Activated T-cell treated with anti-CD3 and anti-CD28 coated beads, Interleukin-2, amount 50 U/mL, for 72 hours (primary cell): Measurements from ENCODE around the gene TSKU. TPM values are rescaled to one million over a fixed set of nuclear protein-coding genes. Genes with fewer than 3 reads are reported as not detected.

Experiments used
- ATAC-seq, 2 donors: fragments of 150-1000 bp; cut with Tn5 transposase; replicated peaks in 1 of 2; 2 replicates each; pipeline ENCODE4 v1.10.0; 2021; ENCODE audit warnings: moderate library complexity in 2 of 2, mild to moderate bottlenecking in 1 of 2
- DNase-seq, 2 donors: peaks; one replicate each; pipeline ENCODE4 v3.0.0; 2021 to 2022; ENCODE audit warnings: mixed read lengths in 1 of 2
- H3K27ac Mint-ChIP-seq: one replicate; pipeline ENCODE4 v1.8.0; 2022; ENCODE audit warnings: mild to moderate bottlenecking, moderate library complexity, mixed read lengths
- H3K27me3 Mint-ChIP-seq: one replicate; pipeline ENCODE4 v1.8.0; 2022; ENCODE audit warnings: low read depth, mixed read lengths
- H3K36me3 Mint-ChIP-seq, 2 donors: one replicate each; pipeline ENCODE4 v1.8.0; 2022; ENCODE audit warnings: mixed read lengths in 2 of 2, mild to moderate bottlenecking in 1 of 2; ENCODE audit not compliant: insufficient read depth in 2 of 2
- H3K4me1 Mint-ChIP-seq: one replicate; pipeline ENCODE4 v1.8.0; 2022; ENCODE audit warnings: low read depth, mixed read lengths
- H3K4me3 Mint-ChIP-seq, 2 donors: one replicate each; pipeline ENCODE4 v1.8.0; 2022; ENCODE audit warnings: mild to moderate bottlenecking in 2 of 2, mixed read lengths in 2 of 2, moderate library complexity in 2 of 2
- H3K9me3 Mint-ChIP-seq, 2 donors: one replicate each; pipeline ENCODE4 v1.8.0; 2022; ENCODE audit warnings: mixed read lengths in 2 of 2
- total RNA-seq, 2 donors: library from RNA; stranded (reverse); gene quantifications; one replicate each; pipeline ENCODE4 v1.2.3, GENCODE V29; 2022

Gene TSKU
- total RNA-seq, 2 donors from 2014 or later = 1.4 to 3.6 TPM

DNA sequence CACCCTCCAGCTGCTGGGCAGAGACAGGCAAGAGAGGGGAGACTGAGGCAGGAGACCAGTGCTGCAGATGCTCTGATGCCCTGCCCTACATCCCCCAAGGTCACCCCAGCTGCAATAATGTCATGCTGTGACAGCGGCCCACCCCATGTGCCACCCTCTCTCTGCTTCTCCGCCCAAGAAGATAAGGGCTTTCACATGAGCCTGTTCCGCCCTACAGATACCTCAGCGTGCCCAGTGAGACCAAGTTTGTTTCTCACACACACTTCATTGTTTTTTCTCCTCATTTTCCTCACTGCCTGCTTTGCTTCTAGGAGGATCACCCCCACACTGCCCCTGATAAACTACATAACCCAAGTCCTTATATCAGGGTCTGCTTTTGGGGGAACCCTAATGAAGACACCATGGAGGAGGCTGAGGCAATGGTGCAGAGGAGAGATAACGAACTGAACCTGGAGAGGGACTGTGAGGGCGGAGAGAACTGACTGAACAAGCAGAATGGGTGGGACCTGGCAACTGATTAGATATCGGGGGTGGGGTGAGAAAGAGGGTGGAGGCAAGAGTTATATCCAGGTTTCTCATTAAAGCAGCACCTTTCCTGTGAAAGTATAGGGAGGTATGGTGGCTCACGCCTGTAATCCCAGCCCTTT, 37.5 kb upstream of the TSKU start:
- ATAC-seq = no peak
- no peak overlapping the region for H3K27ac Mint-ChIP-seq
- H3K4me3 Mint-ChIP-seq = no peak overlapping the region
- H3K36me3 Mint-ChIP-seq = no peaks in the 10 kb centered on the region
- H3K4me1 Mint-ChIP-seq = no peaks in the 10 kb centered on the region
- H3K9me3 Mint-ChIP-seq = no peaks in the 10 kb centered on the region
- no peak for DNase-seq
- peaks cover 4% of the 10 kb centered on the region for H3K27me3 Mint-ChIP-seq

DNA sequence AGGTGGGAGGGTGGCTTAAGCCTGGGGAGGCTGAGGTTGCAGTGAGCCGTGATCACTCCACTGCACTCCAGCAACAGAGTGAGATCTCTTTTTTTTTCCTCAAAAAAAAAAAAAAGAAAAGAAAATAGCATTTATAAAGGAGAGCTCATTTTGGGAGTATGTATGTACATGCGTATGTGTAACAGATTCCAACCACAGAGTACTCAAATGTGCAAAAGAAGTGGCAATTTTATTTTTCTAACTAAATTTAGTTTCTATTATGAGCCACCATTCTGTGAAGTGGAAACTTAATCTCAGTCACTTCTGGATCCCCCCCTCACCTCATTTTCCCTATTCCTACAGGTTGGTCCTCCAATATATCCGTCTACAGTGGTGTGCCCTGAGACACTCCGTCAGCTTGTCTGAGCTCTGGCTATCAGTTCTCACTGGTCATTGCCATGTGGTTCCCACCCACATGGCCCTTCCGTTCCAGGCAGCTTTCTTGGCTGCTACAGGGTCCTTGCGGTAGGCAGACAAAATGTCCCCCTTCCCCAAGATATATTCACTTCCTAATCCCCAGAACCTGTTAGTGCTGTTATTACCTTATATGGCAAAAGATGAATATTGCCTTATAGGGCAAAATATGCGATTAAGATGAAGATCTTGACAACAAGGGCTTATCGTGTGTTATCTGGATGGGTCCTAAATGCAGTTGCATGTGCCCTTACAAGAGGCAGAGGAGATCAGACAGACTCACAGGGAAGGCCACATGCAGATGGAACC, 35.8 kb upstream of the TSKU start:
- Mint-ChIP-seq H3K4me1 (no peaks in the 10 kb centered on the region), H3K36me3 (no peaks in the 10 kb centered on the region), H3K9me3 (no peaks in the 10 kb centered on the region), H3K27me3 (peaks cover 4% of the 10 kb centered on the region), H3K27ac (no peak overlapping the region), H3K4me3 (no peak overlapping the region)
- DNase-seq = no peak
- no peak for ATAC-seq

DNA sequence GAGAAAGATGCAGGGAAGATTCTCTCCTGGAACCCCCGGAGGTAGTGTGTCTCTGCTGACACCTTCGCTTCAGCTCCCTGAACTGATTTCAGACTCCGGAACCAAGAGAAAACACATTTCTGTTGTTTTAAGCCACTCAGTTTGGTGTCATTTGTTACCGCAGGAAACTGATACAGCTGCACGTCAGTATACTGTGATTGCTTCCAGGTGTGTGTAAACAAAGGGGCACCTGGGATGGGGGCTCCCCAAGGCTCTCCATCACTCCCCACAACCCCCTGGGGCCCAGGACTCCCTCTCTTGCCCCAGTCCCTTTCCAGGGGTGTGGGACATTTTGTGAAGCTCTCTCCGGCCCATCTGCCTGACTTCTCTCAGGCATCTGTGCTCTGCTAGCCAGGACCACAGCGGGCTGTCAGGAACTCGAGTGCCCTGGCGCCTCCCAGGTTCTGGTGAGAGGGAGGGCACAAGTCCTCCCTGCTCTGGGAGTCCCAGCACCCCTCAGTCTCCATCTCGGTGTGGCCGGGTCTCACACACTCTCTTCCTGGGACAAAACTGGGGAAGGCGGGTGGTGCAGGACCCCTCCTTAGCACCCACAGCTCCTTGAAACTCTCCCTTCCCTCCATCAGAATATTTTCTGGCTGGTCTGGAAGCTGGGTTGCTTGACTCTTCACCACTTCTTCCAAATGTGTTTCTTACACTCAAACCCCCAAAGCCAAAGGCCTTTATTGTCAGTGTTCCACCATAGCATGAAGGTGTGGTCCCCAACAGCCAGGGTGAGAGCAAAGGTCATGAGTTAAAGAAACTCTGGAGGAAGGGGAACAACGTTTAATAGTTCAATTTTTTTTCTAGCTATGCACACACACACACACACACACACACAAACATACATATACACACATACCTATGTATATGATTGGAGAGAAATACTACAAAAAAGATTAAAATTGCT, 35.0 kb upstream of the TSKU start:
- DNase-seq (no peak), ATAC-seq (no peak)
- H3K36me3 Mint-ChIP-seq = no peaks in the 10 kb centered on the region
- H3K9me3 Mint-ChIP-seq = no peaks in the 10 kb centered on the region
- H3K4me1 Mint-ChIP-seq = no peaks in the 10 kb centered on the region
- no peak overlapping the region for H3K4me3 Mint-ChIP-seq
- H3K27ac Mint-ChIP-seq = no peak overlapping the region
- H3K27me3 Mint-ChIP-seq = peaks cover 4% of the 10 kb centered on the region

DNA sequence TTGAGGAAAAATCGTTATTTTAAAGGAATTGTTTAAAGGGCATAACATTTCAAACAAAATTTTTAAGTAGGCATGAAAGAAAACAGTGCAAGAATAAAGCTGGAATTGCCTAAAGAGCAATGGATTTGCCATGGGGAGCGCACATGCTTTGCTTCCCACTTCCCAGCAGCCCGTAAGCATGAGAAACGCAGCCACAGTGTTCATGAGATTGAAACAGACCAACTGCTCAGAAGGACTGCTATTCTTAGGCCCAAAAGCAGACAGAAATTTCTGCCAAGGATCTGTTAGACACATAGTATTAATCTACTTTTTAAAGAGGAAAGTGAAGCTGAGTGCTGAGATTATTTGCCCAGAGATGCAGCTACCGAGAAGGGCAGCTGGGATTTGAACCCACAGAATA, 34.2 kb upstream of the TSKU start:
- no peaks in the 10 kb centered on the region for H3K36me3 Mint-ChIP-seq
- no peak for ATAC-seq
- no peaks in the 10 kb centered on the region for H3K9me3 Mint-ChIP-seq
- H3K4me1 Mint-ChIP-seq = no peaks in the 10 kb centered on the region
- peaks cover 4% of the 10 kb centered on the region for H3K27me3 Mint-ChIP-seq
- H3K4me3 Mint-ChIP-seq = no peak overlapping the region
- DNase-seq = no peak
- H3K27ac Mint-ChIP-seq = no peak overlapping the region

DNA sequence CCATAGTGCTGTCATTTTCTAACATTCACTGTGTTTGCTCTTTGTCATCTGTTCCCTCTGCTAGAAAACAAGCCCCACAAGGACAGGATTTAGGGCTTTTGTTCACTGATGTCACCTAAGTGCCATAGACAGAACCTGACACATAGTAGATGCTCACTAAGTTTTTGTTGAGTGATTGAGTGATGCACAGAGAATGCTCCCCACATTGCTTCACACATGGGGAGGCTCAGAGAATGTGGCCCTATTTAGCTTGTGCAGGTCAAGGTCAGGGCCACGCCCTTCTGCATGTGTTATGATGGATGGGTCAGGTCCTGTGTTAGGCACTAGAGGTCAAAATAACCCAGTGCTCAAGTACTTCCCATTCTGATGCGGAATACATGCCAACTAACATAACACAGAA, 33.1 kb upstream of the TSKU start:
- Mint-ChIP-seq H3K4me3 (no peak overlapping the region), H3K27ac (no peak overlapping the region), H3K36me3 (no peaks in the 10 kb centered on the region), H3K4me1 (no peaks in the 10 kb centered on the region), H3K9me3 (no peaks in the 10 kb centered on the region), H3K27me3 (peaks cover 4% of the 10 kb centered on the region)
- ATAC-seq = no peak
- DNase-seq = no peak

DNA sequence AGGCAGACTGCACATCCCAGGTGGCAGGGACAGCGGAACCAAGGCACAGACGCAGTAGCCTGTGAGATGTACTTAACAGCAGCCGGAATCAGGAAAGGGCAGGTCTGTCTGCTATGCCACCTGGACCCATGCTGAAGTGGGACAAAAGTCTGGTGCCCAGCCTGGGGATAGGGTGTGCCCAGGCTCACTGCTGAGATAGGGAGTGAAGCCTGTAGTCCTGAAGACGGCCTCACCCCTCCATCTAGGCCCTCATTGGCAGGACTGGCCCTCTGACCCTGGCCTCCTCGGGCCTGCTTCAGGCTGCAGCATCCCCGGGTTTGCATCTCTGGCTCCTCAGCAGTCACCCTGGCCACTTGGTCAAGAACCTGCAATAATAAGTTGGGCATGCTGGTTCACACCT, 32.4 kb upstream of the TSKU start:
- no peaks in the 10 kb centered on the region for H3K4me1 Mint-ChIP-seq
- no peaks in the 10 kb centered on the region for H3K36me3 Mint-ChIP-seq
- no peak for ATAC-seq
- H3K27me3 Mint-ChIP-seq = peaks cover 4% of the 10 kb centered on the region
- DNase-seq = no peak
- H3K4me3 Mint-ChIP-seq = no peak overlapping the region
- H3K27ac Mint-ChIP-seq = no peak overlapping the region
- no peaks in the 10 kb centered on the region for H3K9me3 Mint-ChIP-seq

DNA sequence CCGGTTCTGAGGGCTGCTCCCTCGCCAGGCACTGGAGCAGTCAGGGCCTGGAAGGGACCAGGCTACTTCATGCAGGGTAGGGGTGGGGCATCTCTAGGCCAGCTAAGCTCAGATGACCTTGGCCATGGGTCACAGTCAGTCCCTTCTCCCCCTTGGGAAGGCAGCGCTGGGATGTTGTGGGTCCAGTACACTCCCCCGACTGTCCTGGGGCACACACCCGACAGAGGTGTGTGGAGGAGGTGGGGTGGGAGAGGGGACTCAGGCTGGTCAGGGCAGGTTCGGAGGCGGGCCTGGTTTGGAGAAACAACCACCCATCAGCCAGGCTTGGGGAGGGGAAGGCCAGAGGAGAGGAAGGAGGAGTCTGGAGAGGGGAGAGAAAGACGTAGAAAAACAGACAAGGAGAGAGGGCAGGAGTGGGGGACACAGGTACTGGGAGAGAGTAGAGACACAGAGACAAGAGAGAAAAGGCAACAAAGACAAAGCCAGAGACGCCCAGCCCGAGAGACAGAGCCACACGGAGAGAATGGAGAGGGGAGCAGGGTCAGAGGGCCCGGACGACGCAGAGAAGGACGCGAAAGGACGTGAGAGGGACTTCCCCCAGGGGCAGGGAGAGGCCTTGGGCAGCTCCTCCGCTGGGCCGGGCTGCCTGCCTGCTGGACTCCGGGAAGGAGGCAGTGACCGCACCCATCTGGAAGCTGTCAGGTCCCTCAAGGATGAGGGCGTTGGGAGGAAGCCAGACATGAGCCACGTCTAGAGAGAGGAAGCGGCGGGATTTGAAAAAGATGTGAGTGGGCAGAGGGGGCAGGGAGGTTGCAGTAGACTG, 30.6 kb upstream of the TSKU start:
- DNase-seq = no peak
- ATAC-seq = no peak
- Mint-ChIP-seq H3K4me3 (no peak overlapping the region), H3K4me1 (no peaks in the 10 kb centered on the region), H3K9me3 (no peaks in the 10 kb centered on the region), H3K36me3 (no peaks in the 10 kb centered on the region), H3K27me3 (peaks cover 2% of the 10 kb centered on the region), H3K27ac (no peak overlapping the region)

DNA sequence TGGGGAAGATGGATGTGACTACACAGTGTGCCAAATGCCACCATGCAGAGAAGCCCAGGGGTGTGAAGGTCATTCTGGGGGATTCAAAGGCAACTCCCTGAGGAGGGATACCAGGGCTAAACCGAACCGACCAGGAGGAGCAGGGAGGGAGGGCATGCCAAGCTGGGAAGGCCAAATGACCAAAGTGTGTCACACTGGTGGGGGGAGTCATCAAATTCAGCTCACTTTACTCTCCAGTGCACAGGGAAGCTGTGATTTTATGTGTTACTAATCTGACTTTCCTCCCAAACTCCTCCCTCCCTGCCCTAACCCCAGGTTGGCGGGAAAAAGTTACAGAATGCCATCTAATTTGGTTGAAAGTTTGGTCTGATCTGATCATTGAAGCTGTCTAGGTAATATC, 29.7 kb upstream of the TSKU start:
- Mint-ChIP-seq H3K27me3 (no peaks in the 10 kb centered on the region), H3K4me1 (no peaks in the 10 kb centered on the region), H3K9me3 (no peaks in the 10 kb centered on the region), H3K36me3 (no peaks in the 10 kb centered on the region), H3K4me3 (no peak overlapping the region), H3K27ac (no peak overlapping the region)
- DNase-seq (no peak), ATAC-seq (no peak)

DNA sequence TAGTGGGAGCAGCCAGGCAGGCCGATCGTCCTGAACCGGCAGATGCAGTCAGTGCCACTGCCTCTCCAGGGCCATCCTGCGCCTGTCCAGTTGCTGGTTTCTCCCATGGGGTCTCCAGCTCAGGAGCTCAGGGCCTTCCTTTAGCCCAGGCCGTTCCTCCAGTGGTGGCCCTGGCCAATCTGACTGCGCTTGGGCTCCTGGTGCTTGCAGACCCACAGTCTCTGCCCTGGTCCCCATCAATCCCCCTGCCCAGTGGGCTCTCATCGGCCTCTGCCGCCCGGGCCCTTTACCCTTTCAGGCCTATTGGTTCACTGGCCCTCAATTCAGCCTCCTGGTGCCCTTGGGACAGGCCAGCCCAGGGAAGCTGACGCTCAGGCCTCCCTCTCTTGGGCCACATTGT, 29.2 kb upstream of the TSKU start:
- Mint-ChIP-seq H3K9me3 (no peaks in the 10 kb centered on the region), H3K36me3 (no peaks in the 10 kb centered on the region), H3K27ac (no peak overlapping the region), H3K4me1 (no peaks in the 10 kb centered on the region), H3K4me3 (no peak overlapping the region), H3K27me3 (no peaks in the 10 kb centered on the region)
- DNase-seq (no peak), ATAC-seq (no peak)

DNA sequence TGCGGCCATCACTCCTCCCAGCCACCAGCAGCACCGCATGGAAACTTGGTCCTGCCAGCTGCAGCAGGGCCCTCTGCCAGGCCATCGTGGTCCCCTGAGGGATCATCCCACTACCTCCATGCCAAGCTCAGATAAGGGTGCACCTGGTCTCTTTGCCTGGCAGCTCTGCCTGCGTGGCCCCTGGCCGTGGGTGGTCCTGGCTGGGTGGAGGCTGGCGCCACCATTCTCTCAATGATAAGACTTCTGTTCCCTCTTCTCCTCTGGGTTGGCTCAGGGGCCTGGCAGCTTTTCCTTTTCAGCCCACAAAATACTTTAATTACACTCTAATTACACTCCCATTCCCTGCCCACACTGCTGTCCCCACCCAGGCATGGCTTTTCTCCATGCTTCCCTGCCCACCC, 26.8 kb upstream of the TSKU start:
- no peaks in the 10 kb centered on the region for H3K4me1 Mint-ChIP-seq
- ATAC-seq (no peak), DNase-seq (no peak)
- H3K27me3 Mint-ChIP-seq = peaks cover 5% of the 10 kb centered on the region
- no peak overlapping the region for H3K27ac Mint-ChIP-seq
- no peaks in the 10 kb centered on the region for H3K36me3 Mint-ChIP-seq
- no peak overlapping the region for H3K4me3 Mint-ChIP-seq
- no peaks in the 10 kb centered on the region for H3K9me3 Mint-ChIP-seq

DNA sequence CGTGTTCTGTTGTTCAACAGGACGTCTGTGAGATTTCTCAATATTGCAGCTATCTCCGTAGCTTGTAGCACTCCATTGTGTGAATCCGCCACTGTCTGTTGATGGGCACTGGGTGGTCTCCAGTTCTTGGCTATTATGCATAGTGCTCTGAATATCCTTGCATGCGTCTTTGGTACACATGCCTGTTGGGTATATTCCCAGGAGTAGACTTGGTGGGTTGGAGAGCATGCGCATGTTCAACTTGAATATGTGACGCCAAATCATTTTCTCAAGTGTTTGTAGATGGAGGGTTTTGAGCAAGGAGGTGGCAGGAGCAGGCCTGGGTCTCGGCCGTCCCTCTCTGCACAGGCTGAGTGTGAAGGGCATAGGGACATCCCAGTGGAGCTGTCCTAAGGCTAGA, 24.8 kb upstream of the TSKU start:
- no peak for ATAC-seq
- peaks cover 5% of the 10 kb centered on the region for H3K27me3 Mint-ChIP-seq

DNA sequence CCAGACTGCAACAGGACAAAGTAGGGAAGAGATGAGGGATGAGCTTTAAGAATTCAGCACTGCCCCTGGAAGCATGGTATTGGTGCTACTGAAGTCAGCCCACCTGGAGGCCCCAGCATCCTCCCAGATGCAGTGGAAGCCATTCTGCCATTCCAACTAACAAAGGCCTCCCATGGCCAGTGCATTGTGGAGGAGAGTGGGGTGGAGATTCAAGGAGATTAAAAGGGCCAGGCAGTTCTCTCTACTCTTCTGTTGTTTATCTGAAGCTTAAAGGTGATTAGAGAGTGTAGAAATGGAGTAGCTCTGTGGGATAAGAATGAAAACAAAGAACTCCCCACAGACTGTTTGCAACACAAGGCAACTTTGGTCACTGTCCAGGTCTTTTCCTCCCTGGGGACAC, 24.1 kb upstream of the TSKU start:
- DNase-seq (no peak), ATAC-seq (no peak)
- no peak overlapping the region for H3K4me3 Mint-ChIP-seq
- H3K9me3 Mint-ChIP-seq = no peaks in the 10 kb centered on the region
- no peaks in the 10 kb centered on the region for H3K36me3 Mint-ChIP-seq
- H3K27me3 Mint-ChIP-seq = peaks cover 5% of the 10 kb centered on the region
- no peak overlapping the region for H3K27ac Mint-ChIP-seq
- no peaks in the 10 kb centered on the region for H3K4me1 Mint-ChIP-seq

More for the DNA sequence above, 24.8 kb upstream of the TSKU start:
- no peaks in the 10 kb centered on the region for H3K4me1 Mint-ChIP-seq
- no peak overlapping the region for H3K4me3 Mint-ChIP-seq
- no peaks in the 10 kb centered on the region for H3K36me3 Mint-ChIP-seq
- no peak overlapping the region for H3K27ac Mint-ChIP-seq
- DNase-seq = no peak
- no peaks in the 10 kb centered on the region for H3K9me3 Mint-ChIP-seq
